HFFc6 (cell line): ENCODE results near the gene AUNIP. TPM values are rescaled to one million over a fixed set of nuclear protein-coding genes. Genes with fewer than 3 reads are reported as not detected.

Source experiments
- DNase-seq: peaks from one replicate; pipeline ENCODE4 v3.0.0-alpha.2; 2018
- H3K27ac Mint-ChIP-seq: 2 replicates; pipeline ENCODE4 v1.8.0; 2020; ENCODE audit warnings: mild to moderate bottlenecking, mixed read lengths
- H3K27me3 Mint-ChIP-seq: 2 replicates; pipeline ENCODE4 v1.8.0; 2021; ENCODE audit warnings: mild to moderate bottlenecking, moderate library complexity, mixed read lengths; ENCODE audit not compliant: insufficient read depth
- H3K36me3 Mint-ChIP-seq: 2 replicates; pipeline ENCODE4 v1.8.0; 2021; ENCODE audit warnings: low read depth, mixed read lengths
- H3K4me1 Mint-ChIP-seq: 2 replicates; pipeline ENCODE4 v1.8.0; 2020; ENCODE audit warnings: low read depth, mixed read lengths
- H3K4me3 Mint-ChIP-seq: 2 replicates; pipeline ENCODE4 v1.8.0; 2020; ENCODE audit warnings: mild to moderate bottlenecking, moderate library complexity, mixed read lengths
- H3K9me3 Mint-ChIP-seq: 2 replicates; pipeline ENCODE4 v1.8.0; 2020; ENCODE audit warnings: mild to moderate bottlenecking, mixed read lengths
- total RNA-seq, 6 experiments: library from RNA; stranded (reverse); fragmentation: NEBNext Ultra II Directional; extraction: Animal tissue kit (Norgen Biotek cat#: 25700); gene quantifications; 2 replicates in 1 of 6; 3 replicates in 5 of 6; pipeline ENCODE4 v1.2.3, GENCODE V29; 2021
- TF ChIP-seq, protein P1 (sequence below): fragments of 200-600 bp; sonication (generic); IDR thresholded peaks from 2 replicates; pipeline ENCODE4 v1.5.0; 2021; ENCODE audit warnings: antibody characterized with exemption, mild to moderate bottlenecking

AUNIP gene
- total RNA-seq, 6 experiments from 2014 or later, result 2.4 to 3.6 (median 3.2) TPM

DNA sequence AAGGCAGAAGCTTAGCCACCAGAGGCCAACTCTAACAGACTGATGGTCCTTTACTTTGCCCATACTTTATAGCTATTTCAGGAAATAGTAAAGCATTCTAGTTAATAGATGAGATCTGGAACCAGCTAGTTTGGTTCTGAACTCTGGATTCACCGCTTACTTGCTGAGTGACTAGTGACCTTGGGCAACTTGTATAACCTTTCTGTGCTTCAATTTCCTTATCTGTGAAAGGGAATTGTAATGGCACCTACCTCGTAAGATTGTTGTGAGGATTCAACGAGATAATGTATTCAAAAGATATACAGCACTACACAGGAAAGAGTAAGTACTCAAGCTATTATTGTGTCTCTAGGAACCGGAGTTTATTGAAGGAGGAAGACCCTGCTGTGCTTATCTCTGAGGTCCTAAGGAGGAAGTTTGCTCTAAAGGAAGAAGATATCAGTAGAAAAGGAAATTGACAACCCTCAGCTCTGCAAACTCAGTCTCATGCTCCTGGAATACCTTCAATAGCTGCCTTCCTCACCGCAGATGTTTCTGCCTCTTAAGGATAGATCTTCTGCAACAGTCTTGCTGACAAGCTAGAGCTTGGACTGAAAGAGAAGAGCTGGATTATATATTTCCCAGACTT is 27.6 kb downstream of the AUNIP start:
- DNase-seq, result no peak
- H3K4me1 Mint-ChIP-seq, result 0 out of 2 replicates have a peak, but pooled peaks cover 7% of the 10 kb centered on the region
- TF ChIP-seq, protein P1, sequence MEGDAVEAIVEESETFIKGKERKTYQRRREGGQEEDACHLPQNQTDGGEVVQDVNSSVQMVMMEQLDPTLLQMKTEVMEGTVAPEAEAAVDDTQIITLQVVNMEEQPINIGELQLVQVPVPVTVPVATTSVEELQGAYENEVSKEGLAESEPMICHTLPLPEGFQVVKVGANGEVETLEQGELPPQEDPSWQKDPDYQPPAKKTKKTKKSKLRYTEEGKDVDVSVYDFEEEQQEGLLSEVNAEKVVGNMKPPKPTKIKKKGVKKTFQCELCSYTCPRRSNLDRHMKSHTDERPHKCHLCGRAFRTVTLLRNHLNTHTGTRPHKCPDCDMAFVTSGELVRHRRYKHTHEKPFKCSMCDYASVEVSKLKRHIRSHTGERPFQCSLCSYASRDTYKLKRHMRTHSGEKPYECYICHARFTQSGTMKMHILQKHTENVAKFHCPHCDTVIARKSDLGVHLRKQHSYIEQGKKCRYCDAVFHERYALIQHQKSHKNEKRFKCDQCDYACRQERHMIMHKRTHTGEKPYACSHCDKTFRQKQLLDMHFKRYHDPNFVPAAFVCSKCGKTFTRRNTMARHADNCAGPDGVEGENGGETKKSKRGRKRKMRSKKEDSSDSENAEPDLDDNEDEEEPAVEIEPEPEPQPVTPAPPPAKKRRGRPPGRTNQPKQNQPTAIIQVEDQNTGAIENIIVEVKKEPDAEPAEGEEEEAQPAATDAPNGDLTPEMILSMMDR, result no peak
- no peak overlapping the region for H3K27ac Mint-ChIP-seq
- no peak overlapping the region for H3K4me3 Mint-ChIP-seq
- no peaks in the 10 kb centered on the region for H3K9me3 Mint-ChIP-seq
- no peaks in the 10 kb centered on the region; the same call in 1 of the 2 replicates for H3K27me3 Mint-ChIP-seq
- H3K36me3 Mint-ChIP-seq, result peaks cover 17% of the 10 kb centered on the region

GRCh38 chr1:25829046-25829445 is 30.2 kb downstream of the AUNIP start:
- no peaks in the 10 kb centered on the region; the same call in 1 of the 2 replicates for H3K27me3 Mint-ChIP-seq
- H3K9me3 Mint-ChIP-seq, result no peaks in the 10 kb centered on the region
- H3K27ac Mint-ChIP-seq, result no peak overlapping the region
- TF ChIP-seq, protein P1, result no peak
- peaks cover 5% of the 10 kb centered on the region; the same call in 1 of the 2 replicates for H3K4me1 Mint-ChIP-seq
- no peak overlapping the region for H3K4me3 Mint-ChIP-seq
- peaks cover 15% of the 10 kb centered on the region for H3K36me3 Mint-ChIP-seq
- DNase-seq, result no peak

- TF ChIP-seq, protein P1, result no peak
- no peaks in the 10 kb centered on the region for H3K9me3 Mint-ChIP-seq
Observed at GRCh38 chr1:25828491-25828890, 30.8 kb downstream of the AUNIP start.

GRCh38 chr1:25826571-25826970 is 32.7 kb downstream of the AUNIP start:
- no peaks in the 10 kb centered on the region for H3K9me3 Mint-ChIP-seq
- TF ChIP-seq, protein P1, result no peak
- H3K4me1 Mint-ChIP-seq, result peaks cover 8% of the 10 kb centered on the region
- no peak for DNase-seq
- H3K27me3 Mint-ChIP-seq, result no peaks in the 10 kb centered on the region; the same call in 1 of the 2 replicates
- H3K36me3 Mint-ChIP-seq, result peaks cover 15% of the 10 kb centered on the region
- no peak overlapping the region for H3K27ac Mint-ChIP-seq
- H3K4me3 Mint-ChIP-seq, result no peak overlapping the region

More at GRCh38 chr1:25828491-25828890, 30.8 kb downstream of the AUNIP start:
- Mint-ChIP-seq H3K27me3 (no peaks in the 10 kb centered on the region; the same call in 1 of the 2 replicates), H3K4me3 (no peak overlapping the region), H3K27ac (no peak overlapping the region), H3K36me3 (peaks cover 15% of the 10 kb centered on the region), H3K4me1 (peaks cover 5% of the 10 kb centered on the region; the same call in 1 of the 2 replicates)
- DNase-seq, result no peak

- Mint-ChIP-seq H3K4me3 (no peak overlapping the region), H3K4me1 (peaks cover 18% of the 10 kb centered on the region)
Observed at GRCh38 chr1:25825605-25826004, 33.7 kb downstream of the AUNIP start.

More at GRCh38 chr1:25825605-25826004, 33.7 kb downstream of the AUNIP start:
- Mint-ChIP-seq H3K27me3 (no peaks in the 10 kb centered on the region; the same call in 1 of the 2 replicates), H3K9me3 (no peaks in the 10 kb centered on the region), H3K36me3 (peaks cover 15% of the 10 kb centered on the region), H3K27ac (peak overlapping the region; percentile 49; the same call in 1 of the 2 replicates)
- TF ChIP-seq, protein P1, result no peak
- DNase-seq, result no peak
